Activated CD4-positive, alpha-beta T cell treated with anti-CD3 and anti-CD28 coated beads, Interleukin-2, amount 50 U/mL, for 24 hours (primary cell): Measurements from ENCODE around the gene TWIST2.

Experiments used
- DNase-seq, 2 donors: peaks; one replicate each; pipeline ENCODE4 v3.0.0-alpha.2; 2020; ENCODE audit warnings: low read depth in 1 of 2, low spot score in 1 of 2

TWIST2 gene

DNA sequence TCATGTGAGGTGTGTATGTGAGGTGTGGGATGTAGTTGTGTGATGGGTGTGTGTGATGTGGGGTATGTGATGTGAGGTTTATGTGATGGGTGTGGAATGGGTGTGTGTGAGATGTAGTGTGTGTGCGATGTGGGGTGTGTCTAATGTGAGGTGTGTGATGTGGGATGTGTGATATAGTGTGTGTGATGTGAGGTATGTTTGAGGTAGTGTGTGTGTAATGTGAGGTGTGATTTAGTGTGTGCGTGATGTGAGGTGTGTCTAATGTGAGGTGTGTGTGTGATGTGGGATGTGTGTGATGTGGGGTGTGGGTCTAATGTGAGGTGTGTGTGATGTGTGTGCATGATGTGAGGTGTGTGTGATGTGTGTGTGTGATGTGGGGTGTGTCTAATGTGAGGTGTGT is 55.3 kb downstream of the TWIST2 start:
- DNase-seq, result no peak

DNA sequence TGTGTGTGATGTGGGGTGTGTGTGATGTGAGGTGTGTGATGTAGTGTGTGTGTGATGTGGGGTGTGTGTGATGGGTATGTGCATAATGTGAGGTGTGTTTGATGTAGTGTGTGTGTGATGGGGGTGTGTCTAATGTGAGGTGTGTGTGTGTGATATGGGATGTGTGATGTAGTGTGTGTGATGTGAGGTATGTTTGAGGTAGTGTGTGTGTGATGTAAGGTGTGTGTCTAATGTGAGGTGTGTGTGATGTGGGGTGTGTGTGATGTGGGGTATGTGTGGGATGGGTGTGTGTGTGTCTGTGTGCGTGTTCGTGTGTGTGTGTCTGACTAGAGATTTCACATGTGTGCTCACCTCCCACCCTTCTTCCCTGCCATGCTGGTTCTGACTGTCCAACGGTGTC is 56.3 kb downstream of the TWIST2 start:
- no peak for DNase-seq

DNA sequence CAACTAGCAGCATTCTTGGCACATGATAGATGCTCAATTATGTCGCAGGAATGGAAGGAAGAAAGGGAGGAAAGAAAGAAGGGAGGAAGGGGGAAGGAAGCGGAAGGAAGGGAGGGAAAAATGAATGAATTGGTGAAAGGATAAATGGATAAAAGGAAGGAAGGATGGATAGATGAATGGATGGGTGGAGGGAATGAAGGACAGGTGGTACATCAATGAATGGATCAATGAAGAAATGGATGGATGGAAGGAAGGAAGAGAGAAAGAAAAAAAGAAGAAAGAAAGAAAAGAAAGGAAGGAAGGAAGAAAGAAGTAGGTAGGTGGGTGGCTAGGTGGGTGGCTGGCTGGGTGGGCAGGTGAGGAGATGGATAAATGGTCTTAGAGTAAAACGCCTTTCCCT is 56.8 kb downstream of the TWIST2 start:
- DNase-seq, result no peak

DNA sequence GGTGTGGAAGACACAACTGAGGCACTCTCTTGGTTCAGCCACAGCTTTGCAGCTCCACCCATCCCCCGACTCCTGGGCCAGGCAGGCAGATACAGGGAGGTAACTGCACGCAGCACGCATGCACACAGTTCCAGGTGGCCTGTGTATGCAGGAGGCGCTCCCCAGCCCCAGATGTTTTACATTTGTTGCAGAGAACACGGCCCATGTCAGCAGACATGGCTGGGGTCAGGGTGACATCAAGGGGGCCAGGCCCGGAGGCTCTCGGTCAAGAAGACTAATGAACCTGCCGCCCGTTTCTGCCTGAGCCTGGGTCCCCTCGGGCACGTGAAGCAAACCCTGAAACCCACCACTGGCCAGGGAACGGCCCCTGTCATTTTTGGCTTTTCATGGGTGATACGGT is 57.3 kb downstream of the TWIST2 start:
- DNase-seq, result no peak

DNA sequence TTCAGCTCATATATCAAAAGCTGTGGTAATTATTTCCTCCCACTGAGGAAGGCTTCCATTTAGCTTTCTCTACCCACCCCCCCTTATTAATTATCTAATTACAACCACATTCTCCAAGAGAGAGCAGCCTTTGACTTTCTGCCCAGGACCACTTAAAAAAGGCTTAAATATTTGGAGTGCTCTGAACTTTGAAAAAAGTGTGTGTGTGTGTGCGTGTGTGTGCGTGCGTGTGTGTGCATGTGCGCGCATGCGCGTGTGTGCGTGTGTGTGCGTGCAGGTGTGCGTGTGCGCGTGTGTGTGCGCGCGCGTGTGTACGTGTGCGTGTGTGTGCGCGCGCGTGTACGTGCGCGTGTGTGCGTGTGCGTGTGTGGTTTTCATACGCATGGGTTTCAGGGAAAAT is 57.8 kb downstream of the TWIST2 start:
- DNase-seq, result no peak

DNA sequence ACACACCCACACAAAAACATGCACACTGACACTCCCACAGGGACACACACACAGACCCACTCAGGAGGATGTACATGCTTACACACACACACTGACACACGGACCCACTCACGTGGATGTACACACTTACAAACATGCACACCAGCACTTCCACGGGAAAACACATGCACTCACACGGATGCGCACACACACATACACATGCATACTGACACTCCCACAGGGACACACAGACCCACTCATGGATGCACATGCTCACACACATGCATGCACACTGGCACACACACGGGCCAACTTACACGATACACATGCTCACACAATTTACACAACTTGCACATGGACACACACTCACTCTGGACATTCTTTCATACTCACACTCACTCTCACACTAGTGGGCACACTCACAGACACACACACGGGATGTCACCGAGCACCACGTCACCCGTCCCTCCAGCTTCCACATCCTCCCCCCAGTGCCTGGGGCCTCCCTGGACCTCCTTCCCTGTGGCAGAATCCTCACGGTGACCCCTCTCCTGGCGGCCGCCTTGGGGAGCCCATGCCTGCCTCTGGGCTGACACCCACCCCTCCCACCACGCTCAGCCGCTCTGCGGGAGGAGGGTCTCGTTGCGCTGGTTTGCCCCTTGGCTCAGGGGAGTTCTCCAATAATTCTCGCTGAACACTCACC is 58.5 kb downstream of the TWIST2 start:
- DNase-seq, result no peak

DNA sequence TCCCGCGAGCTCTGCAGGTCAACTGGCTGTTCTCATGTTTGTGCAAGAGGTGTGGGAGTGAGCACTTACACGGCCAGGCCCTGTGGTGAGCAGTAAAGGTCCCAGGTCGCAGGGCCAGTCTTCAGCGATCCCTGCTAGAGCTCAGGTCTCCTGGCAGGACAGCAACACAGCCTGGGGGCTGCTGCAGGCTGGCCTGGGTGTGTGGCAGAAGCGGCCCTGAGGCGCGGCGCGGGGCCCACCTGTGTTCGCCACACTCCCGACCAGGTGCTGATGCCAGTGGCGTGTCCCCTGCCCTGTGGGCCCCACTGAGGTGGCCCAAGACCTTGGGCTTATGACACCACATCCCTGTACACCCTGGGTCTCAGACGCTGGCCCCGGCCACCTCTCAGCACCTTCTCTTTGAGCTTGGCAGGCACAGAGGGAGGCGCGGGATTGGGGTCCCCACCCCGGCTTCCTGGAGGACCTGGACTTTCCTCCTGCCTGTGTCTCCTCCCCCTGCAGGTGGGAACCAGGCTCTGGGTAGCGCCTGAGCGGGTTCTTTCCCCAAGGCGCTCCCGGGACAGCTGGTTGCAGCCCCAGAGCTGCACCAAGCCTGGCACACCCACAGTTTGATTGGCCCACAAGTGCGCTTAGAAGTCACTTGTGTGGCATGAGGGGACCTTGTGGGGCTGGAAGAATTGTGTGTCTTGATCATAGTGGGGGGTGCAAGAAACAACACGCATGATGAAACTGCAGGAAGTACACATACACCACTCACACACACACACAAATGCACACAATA is 59.2 kb downstream of the TWIST2 start:
- no peak for DNase-seq

DNA sequence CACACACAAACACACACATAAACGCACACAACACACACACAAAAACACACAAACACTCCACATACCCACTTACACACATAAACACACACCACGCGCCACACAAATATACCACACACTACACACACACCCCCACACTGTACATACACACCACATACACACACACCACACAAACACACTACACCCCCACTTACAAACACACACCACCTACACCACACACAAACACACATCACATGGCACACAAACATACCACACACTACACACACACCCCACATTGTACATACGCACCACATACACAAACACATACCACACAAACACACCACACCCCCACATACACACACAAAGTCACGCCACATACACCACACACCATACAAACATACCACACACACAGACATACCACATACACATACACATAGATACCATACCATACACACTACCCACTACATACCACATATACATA is 59.9 kb downstream of the TWIST2 start:
- no peak for DNase-seq

DNA sequence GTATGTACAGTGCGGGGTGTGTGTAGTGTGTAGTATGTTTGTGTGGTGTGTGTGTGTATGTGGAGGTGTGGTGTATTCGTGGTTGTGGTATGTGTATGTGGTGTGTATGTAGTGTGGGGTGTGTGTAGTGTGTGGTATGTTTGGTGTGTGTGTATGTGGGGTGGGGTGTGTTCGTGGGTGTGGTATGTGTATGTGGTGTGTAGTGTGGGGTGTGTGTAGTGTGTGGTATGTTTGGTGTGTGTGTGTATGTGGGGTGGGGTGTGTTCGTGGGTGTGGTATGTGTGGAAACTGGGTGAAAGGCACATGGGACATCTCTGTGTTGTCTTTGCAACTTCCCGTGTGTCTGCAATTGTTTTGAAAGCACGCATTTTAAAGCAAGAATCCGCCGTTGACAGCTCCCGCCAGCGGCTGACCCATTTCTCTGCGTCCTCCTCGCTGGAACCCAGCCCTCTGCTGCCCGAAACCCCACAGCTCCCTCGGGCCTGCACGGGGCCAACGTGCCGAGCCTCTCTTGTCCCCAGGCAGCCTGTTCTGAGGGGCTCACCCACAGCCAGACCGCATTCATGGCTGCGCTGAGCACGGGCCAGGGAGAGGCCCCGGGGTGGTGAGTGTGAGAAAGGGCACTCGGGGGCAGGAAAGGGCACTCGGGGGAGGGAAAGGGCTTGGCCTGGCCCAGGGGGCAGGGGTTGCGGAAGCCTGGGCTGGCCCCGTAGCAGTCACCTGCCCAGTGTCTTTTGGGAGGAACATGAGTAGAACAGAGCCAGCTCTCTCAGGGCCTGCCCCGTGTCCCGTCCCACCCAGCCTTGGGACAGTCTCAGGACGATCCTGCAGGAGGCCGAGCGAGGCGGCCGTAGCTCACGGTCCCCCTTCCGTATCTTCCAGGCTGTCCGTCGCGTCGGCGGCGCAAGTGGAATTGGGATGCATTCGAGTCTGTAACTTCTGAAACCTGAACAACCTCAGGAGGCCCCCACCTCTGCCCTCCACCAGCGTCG is 61.4 kb downstream of the TWIST2 start:
- no peak for DNase-seq

DNA sequence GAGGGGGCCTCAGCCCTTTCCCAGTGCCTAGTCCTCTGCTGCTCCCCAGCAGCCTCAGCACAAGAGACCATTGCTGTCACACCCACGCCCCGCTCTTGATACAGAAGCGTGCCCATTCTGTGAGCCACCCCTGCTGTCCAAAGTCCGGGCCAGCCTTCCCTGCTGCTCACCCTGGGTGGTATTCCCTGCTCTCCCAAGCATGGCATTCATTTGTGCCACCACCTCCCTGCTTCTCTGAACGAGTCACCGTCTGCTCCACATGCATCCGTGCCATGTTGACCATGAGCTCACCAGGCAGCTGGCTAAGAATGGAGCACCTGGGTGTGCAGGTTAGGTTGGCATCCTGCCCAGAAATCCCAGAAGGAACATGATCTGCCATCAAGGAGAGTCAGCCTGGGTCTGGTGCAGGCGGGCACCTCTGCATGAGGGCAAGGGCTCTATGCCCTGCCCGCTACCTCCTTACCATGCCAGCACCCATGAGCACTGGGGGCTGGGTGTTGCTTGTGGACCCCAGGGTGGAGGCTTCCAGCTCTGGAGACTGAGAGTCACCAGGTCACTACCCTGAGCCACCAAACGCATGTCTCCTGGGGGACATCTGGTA is 63.0 kb downstream of the TWIST2 start:
- DNase-seq, result no peak

DNA sequence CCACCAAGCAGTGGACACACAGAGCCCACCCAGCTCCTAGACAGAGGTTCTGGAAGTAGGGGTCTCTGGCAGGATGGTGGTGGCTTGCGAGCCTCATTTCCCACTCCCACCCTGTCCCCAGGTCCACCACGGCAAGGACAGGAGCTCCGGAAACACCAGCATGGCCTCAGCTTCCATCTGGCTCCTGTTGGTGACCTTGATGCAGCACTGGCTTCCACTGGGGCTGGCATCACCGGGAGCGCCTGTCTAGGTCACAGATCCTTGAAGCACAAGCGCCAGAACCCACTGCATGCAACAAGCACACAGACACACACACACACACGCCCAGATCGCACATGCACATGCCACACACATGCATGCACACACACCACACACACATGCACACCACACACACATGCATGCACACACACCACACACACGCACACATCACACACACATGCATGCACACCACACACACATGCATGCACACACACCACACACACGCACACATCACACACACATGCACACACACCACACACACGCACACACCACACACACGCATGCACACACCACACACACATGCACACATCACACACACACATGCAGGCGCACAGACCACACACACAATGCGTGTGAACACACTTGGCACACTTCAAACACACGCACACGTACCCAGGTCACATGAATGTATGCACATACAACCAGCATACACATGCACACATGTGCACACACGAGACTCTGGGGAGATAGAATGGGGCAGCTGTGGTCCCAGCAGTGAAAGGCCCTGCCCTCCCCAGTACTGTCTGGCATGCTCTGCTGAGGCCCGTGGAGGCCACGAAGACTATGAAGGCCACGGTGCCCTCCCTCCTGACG is 63.7 kb downstream of the TWIST2 start:
- DNase-seq, result no peak

DNA sequence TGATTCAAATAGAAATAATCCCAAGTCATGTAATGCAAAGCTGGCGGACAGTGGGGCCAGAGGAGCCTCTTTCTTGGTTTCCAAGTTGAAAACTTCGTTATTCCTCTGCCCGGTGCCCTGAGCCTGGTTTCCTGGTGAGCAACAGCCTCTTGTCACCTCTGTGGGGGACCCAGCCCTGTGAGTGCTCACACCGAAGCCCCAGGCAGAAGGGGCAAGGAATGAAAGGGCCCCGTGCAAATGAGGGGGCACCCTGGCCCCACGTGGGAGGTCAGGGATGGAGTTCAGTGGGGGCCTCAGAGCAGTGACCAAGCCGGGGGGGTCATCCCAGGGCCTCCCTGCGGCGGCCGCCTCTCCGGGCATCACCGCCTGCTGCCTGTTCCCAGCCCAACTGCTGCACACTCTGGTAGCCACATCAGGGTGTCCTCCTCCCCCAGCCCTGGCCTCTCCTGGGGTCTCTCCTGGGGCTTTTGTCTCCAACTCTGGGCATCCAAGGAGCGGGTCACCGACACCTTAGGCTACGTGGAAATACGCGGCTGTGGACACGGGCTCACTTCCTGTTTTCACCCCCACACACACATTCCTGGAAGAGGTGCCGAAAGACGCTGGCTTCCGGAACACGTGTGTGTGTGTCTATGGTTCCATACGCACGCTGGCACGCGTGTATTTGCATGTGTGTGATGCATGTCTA is 64.5 kb downstream of the TWIST2 start:
- no peak for DNase-seq

DNA sequence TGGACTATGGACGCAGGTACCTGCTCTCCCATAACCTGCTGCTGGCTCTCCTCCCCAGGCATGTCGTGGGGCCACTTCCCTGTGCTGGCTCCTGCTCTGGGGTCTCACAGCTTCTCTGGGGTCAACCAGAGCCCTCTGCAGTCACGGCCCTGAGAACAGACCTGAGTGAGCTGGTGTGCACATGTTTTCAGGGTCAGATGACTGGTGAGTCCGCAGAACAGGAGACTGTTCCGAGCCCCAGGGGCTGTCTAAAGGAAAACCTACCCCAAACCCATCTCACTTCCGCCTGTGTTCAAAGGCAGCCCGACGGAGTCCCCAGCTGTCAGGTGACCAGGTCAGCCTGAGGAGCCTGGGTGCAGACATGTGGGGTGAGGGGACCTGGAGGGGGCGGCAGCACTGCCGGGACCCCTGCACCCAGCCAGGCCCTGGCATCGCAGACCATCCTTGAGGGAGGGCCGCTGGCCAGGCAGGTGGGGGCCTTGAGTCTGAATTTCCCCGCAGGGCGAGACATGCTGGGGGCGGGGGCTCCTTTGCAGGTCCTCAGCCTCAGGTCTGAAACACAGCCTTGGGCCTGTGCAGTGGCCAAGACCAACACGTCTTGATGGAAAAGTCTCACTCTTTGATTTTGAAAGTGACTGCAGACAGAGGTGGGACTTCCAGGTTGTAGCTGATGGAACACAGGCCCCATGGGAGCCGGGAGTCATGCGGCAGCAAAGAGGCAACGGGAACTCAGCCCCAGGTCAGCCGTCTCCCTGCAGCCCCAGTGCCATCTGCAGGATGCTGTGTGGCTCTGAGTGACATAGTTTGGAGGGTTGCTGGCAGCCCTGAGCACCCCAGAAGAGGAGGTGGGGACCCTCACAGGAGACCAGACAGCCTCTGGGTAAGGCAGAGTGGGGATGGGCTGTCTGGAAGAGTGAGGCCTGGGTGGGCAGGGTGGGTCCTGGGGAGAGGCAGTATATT is 65.3 kb downstream of the TWIST2 start:
- DNase-seq, result no peak

DNA sequence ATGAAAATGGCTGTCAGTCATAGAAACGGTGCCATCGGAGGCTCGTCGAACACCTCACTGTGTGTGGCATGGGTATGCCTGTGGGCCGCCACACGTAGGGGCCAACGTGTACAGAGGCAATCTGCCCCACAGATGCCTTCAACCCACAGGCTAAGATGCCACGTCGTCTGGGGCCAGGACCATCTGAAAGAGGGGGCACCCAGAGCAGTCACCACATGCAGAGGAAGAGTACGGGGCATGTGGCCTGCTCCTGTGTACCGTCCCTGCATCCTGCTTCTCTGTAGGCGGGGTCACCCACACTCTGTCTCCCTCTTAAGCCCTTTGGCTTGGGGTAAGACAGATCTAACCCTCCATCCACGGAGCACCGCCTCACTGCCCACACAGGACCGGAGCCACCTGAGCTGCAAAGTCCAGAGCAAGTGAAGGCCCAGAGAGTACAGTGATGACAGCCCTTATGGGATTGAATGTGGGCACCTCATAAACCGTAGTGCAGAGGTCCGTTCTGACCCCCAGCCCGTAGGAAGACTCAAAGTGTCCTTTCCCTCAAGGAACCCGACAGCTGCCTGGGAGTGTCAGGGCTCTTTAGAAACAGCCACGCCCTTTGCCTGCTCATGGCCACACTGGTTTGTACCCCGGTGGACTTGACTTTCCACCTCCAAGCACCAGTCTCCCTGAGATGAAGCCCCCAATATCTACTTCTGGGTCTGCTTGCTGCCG is 66.2 kb downstream of the TWIST2 start:
- no peak for DNase-seq

DNA sequence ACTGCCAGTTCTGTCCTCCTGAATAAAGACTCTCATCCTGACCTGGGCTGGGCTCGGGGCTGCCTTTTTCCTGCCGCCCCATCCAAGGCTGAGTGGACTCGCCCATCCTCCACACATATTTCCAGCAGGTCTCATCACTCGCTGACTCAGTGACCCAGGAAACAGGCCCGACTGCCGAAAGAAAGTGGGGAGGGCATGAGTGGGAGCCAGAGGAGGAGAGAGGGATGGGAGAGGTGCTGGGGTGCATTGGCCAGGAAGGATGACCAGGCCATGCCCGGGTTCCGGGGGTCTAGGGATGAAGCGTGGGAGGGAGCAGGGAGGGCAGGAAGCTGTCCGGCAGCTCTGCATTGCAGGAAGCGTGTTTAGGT is 66.7 kb downstream of the TWIST2 start:
- no peak for DNase-seq

DNA sequence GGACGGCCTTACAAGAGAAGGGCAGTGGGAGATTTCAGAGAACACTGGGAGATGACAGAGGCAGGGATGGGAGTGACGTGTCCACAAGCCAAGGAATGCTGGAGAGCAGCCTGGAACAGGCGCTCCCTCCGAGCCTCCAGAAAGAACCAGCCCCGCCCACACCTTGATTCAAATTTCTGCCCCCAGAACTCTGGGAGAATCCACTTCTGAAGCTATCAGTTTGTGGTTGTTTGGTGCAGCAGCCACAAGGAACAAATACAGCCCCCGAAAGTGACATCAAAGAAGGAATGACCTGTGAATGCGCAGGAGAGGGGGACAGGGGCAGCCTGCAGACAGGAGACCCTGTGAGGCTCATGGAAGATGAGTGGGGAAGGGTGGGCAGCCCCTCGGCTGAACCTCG is 67.3 kb downstream of the TWIST2 start:
- no peak for DNase-seq

DNA sequence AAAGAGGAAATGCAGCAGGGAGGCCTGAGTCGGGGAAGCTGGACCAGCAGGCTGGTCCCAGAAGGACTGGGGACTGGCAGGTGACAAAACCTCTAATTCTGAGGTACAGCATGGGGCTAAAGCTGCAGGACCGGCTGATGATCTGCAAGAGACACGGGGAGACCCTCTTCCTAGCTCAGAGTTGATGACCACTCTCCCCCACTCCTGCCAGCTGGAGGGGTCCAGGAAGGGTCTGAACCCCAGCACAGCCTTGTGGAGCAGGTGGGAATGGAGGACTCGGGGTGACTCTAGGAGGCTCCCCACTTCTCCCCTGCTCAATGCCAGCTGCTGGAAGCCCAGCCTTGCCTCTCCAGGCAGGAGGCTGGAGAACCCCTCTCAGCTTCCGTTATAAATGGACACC is 67.7 kb downstream of the TWIST2 start:
- no peak for DNase-seq
